Heart left ventricle (tissue), 13 donors: Measurements from ENCODE around the gene SLC9C2.

Experiments used
- CTCF ChIP-seq, 12 donors: fragments of 200-600 bp; sonication (generic) in 4 of 12; IDR thresholded peaks; one replicate each; pipeline versions ENCODE4 v1.5.0 to v1.8.0; 2018 to 2022; ENCODE audit warnings: antibody characterized with exemption in 12 of 12, mild to moderate bottlenecking in 5 of 12
- POLR2A ChIP-seq, 2 donors: fragments of 450-650 bp; IDR thresholded peaks; one replicate each; pipeline ENCODE4 v1.6.1; 2017; ENCODE audit warnings: antibody characterized with exemption in 2 of 2, mild to moderate bottlenecking in 2 of 2, moderate library complexity in 2 of 2
- donor health status: ischemic (EF 13 %, LVEDD 7.1; RV severe dilation, severe dysfunction).
- donor health status: DM: no; HTN: yes; CAD: no.
- donor health status: DM: no; HTN: no; CAD: no.
- donor health status: ischemic (EF 25% LVEDD 6.9; RV normal size, moderate dysfunction).
- donor health status: ischemic (EF 25% LVEDD 5.7; RV mildly dilated, moderate dysfunction).
- donor health status: ischemic (EF 35%, LVEDD 5.7; RV mildly dilated, moderate dysfunction).
- donor health status: nonischemic (EF 11% LVEDD 7.7; RV severe dilation, severe dysfunction).
- donor health status: DM: yes; HTN: yes; CAD: no.
- donor health status: PGD.
- donor health status: ischemic (EF 29% LVEDD 5.4; RV normal size, mild dysfunction).
- donor health status: nonischemic (EF 23%, LVEDD 6.1; RV moderate dilation, normal function).

GRCh38 chr1:173554541-173555250 is 48.2 kb downstream of the SLC9C2 start:
- no peak for TF ChIP-seq CTCF (IDR thresholded peaks at IDR 0.05)
- no peak for TF ChIP-seq POLR2A (IDR thresholded peaks at IDR 0.05)
